ENCODE data around the gene DZIP3. TPM values are rescaled to one million over a fixed set of nuclear protein-coding genes. Genes with fewer than 3 reads are reported as not detected.

The DZIP3 gene
- total and polyA plus RNA-seq, 10 of the 15 experiments (the other 5 are each of a cell fraction or from before 2014, with no cell fraction given) = 4.3 to 15.6 (median 9.2) TPM

- Histone ChIP-seq H3K4me3 (no peak overlapping the region), H3K27ac (ENCODE audit: control insufficient read depth, insufficient read depth) (no peak overlapping the region), H3K4me2 (ENCODE audit: control insufficient read depth, insufficient read depth) (no peak overlapping the region), H3K36me3 (ENCODE audit: control insufficient read depth in 2 of 2, insufficient read depth in 2 of 2, low read length in 1 of 2) (peaks cover 0 to 4% of the 10 kb centered on the region in 2 experiments; a peak in 1 of 4 replicates), H3K27me3 (replicated peaks in 1 of 2; ENCODE audit: control insufficient read depth in 2 of 2, insufficient read depth in 2 of 2, low read length in 1 of 2) (no peaks in the 10 kb centered on the region), H3K4me1 (ENCODE audit: control insufficient read depth, insufficient read depth, low read length) (no peaks in the 10 kb centered on the region), H3K9ac (ENCODE audit: control insufficient read depth, insufficient read depth, low read length) (no peak overlapping the region), H3K9me3 (replicated peaks; ENCODE audit: control insufficient read depth, insufficient read depth, low read length) (no peaks in the 10 kb centered on the region), H2AFZ (ENCODE audit: control insufficient read depth, low read depth, low read length) (no peak overlapping the region), H3K79me2 (ENCODE audit: control insufficient read depth, insufficient read depth, low read length) (no peaks in the 10 kb centered on the region), H4K20me1 (ENCODE audit: control insufficient read depth, insufficient read depth) (no peaks in the 10 kb centered on the region)
- CTCF ChIA-PET = interaction anchor here (0.9 to 1.1 kb wide), 2 partner anchors 12 to 15 kb away, joined by 3 read pairs; no protein-coding TSS in a partner anchor
- ATAC-seq = no peak
- no TSS peak for BruUV-seq (replicated peaks)
- WGBS (ENCODE audit: insufficient coverage, insufficient replicate concordance, low lambda C conversion rate, missing lambda C conversion rate) = 97% methylated on average over 1 of the region's 1 CpG
- FAIRE-seq = no peak
- POLR2A ChIA-PET = no interaction called here
- DNase-seq (ENCODE audit: low read depth, low spot score) = no peak
- RAD21 ChIA-PET (ENCODE audit: unreplicated experiment) = no interaction called here
- in situ Hi-C loops (cut with MboI) = no loop called here
- SMC1A ChIA-PET (ENCODE audit: uncharacterized antibody, unreplicated experiment) = no interaction called here
- no peak for TF ChIP-seq CREM (IDR thresholded peaks at IDR 0.05; ENCODE audit: low read depth)
- no peak for TF ChIP-seq CEBPZ (IDR thresholded peaks at IDR 0.05; ENCODE audit: low read depth, low read length)
- no peak for TF ChIP-seq KDM1A (IDR thresholded peaks at IDR 0.05; ENCODE audit: borderline replicate concordance)
- no peak for TF ChIP-seq MEF2A (IDR thresholded peaks at IDR 0.05; ENCODE audit: insufficient read depth, low read depth, low read length)
- no peak for TF ChIP-seq MYB (IDR thresholded peaks at IDR 0.05; ENCODE audit: borderline replicate concordance, low read depth, low read length)
- TF ChIP-seq NKRF (conservative IDR thresholded peaks at IDR 0.05) = no peak
- no peak for TF ChIP-seq PAX5 (IDR thresholded peaks at IDR 0.05; ENCODE audit: borderline replicate concordance, low read depth, low read length)
- no peak for TF ChIP-seq MYC (IDR thresholded peaks at IDR 0.05; ENCODE audit: insufficient read depth, insufficient read length, insufficient replicate concordance, low read length, severe bottlenecking)
- no peak for TF ChIP-seq EP300 (IDR thresholded peaks at IDR 0.05; ENCODE audit: borderline replicate concordance in 1 of 2, control insufficient read depth in 1 of 2, low read depth in 2 of 2, low read length in 2 of 2)
- TF ChIP-seq ZBTB33 (IDR thresholded peaks at IDR 0.05) = no peak
- intact Hi-C loops (cut with micrococcal nuclease; ENCODE audit: unreplicated experiment) = no loop called here
Measured at GRCh38 chr3:108610651-108611050, 21.1 kb downstream of the DZIP3 start.
